ENCODE results near the gene CTRB2.

Gene CTRB2

DNA sequence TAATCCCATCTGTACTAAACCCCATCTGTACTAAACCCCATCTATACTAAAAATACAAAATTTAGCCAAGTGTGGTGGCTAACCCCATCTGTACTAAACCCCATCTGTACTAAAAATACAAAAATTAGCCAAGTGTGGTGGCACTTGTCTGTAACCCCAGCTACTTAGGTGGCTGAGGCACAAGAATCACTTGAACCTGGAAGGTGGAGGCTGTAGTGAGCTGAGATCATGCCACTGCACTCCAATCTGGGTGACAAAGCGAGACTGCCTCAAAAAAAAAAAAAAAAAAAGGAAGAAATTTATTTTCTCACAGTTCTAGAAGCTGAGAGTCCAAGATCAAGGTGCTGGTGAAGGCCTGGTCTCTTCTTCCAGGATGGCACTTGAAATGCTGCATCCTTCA, 46.6 kb downstream of the CTRB2 start:
- Histone ChIP-seq H3K4me2 (ENCODE audit: low read length) (no peak overlapping the region), H4K91ac (ENCODE audit: low read depth, low read length) (no peak overlapping the region), H3K4me3 (ENCODE audit: low read depth, low read length) (no peak overlapping the region), H3K4me1 (ENCODE audit: control insufficient read depth in 1 of 2, insufficient read depth in 2 of 2, low read length in 2 of 2) (no peaks in the 10 kb centered on the region), H2BK12ac (ENCODE audit: low read length) (no peak overlapping the region), H3K14ac (ENCODE audit: low read length) (no peak overlapping the region), H3K9me3 (ENCODE audit: insufficient read depth, low read depth, low read length) (peaks cover 7% of the 10 kb centered on the region), H4K8ac (ENCODE audit: low read depth, low read length) (no peak overlapping the region), H2AFZ (ENCODE audit: insufficient read depth, low read length, poor library complexity) (no peak overlapping the region), H4K12ac (ENCODE audit: low read depth, low read length) (no peak overlapping the region), H3K18ac (ENCODE audit: low read length) (no peak overlapping the region), H3K27ac (ENCODE audit: low read depth, low read length) (no peak overlapping the region), H3K79me2 (ENCODE audit: control insufficient read depth, insufficient read depth, low read length, poor library complexity) (no peaks in the 10 kb centered on the region), H2BK120ac (ENCODE audit: insufficient read depth, low read length, poor library complexity) (no peak overlapping the region), H3K9ac (ENCODE audit: low read length) (no peak overlapping the region), H3K79me1 (ENCODE audit: low read length) (no peaks in the 10 kb centered on the region), H3K27me3 (ENCODE audit: insufficient read depth, low read length) (no peaks in the 10 kb centered on the region), H2AK5ac (ENCODE audit: low read length) (no peak overlapping the region), H3K36me3 (ENCODE audit: control insufficient read depth in 1 of 2, insufficient read depth in 2 of 2, low read length in 2 of 2) (peaks cover 3 to 5% of the 10 kb centered on the region in 2 experiments), H2BK5ac (ENCODE audit: low read depth, low read length, poor library complexity) (no peak overlapping the region), H3K4ac (ENCODE audit: low read depth, low read length) (no peak overlapping the region), H3K23ac (ENCODE audit: low read length) (no peak overlapping the region)
- no peak for DNase-seq
- WGBS (ENCODE audit: extremely low coverage, insufficient coverage, insufficient read length), result no CpG with 5 or more reads among the region's 1 CpG

Data from trophoblast cell (in vitro differentiated cells and primary cell).